GM12873 (cell line): ENCODE results near the gene TMPRSS11E.

Experiments used
- TF ChIP-seq, protein P1 (sequence below): IDR thresholded peaks from 2 replicates; pipeline ENCODE4 v1.5.1; 2012; ENCODE audit warnings: low read depth, mild to moderate bottlenecking, moderate library complexity, low read length, control low read depth; ENCODE audit not compliant: insufficient read depth; ENCODE audit errors: missing control alignments

TMPRSS11E gene

DNA sequence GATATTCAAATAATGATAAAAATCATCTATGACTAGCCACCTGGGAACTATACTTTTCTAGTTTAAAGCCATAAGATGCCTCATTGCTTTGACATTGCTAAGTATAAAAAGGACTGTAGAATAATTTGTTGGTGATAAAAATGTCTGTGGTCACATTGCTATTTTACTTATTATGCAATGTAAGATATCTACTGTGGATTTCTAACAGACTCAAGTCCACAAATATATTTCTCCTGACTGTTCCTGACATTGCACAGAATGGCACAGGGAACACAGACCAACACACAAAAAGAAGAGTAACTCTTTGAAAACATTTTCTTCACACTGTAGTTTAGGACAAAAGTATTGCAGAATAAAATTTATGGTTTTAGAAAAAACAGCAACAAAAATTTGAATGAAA, 2.2 kb upstream of the TMPRSS11E start:
- TF ChIP-seq, protein P1, sequence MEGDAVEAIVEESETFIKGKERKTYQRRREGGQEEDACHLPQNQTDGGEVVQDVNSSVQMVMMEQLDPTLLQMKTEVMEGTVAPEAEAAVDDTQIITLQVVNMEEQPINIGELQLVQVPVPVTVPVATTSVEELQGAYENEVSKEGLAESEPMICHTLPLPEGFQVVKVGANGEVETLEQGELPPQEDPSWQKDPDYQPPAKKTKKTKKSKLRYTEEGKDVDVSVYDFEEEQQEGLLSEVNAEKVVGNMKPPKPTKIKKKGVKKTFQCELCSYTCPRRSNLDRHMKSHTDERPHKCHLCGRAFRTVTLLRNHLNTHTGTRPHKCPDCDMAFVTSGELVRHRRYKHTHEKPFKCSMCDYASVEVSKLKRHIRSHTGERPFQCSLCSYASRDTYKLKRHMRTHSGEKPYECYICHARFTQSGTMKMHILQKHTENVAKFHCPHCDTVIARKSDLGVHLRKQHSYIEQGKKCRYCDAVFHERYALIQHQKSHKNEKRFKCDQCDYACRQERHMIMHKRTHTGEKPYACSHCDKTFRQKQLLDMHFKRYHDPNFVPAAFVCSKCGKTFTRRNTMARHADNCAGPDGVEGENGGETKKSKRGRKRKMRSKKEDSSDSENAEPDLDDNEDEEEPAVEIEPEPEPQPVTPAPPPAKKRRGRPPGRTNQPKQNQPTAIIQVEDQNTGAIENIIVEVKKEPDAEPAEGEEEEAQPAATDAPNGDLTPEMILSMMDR = no peak

- TF ChIP-seq, protein P1 = no peak
Measured at GRCh38 chr4:68451246-68452211, 4.3 kb downstream of the TMPRSS11E start.

GRCh38 chr4:68460085-68460484, 12.8 kb downstream of the TMPRSS11E start:
- TF ChIP-seq, protein P1 = no peak

- TF ChIP-seq, protein P1 = no peak
Measured at GRCh38 chr4:68461790-68462189, 14.5 kb downstream of the TMPRSS11E start.

DNA sequence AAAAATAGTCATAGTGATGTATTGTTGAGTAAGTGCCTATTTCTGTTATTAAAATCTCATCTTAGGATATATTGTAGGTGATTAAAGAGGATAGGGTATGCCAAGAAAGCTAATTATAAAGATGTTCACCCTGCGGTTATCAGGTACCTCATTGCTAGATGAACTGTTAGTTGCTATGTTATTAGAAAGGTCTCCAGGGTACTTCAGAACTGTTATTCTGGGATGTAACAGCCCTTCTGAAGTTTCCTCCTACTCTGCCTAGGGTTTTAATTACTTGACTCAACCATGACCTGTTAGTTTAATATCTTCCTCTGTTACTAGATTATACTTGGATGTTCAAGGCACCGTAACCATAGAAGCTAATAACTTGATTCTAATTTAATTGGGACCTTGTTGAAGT, 15.4 kb downstream of the TMPRSS11E start:
- TF ChIP-seq, protein P1 = no peak

DNA sequence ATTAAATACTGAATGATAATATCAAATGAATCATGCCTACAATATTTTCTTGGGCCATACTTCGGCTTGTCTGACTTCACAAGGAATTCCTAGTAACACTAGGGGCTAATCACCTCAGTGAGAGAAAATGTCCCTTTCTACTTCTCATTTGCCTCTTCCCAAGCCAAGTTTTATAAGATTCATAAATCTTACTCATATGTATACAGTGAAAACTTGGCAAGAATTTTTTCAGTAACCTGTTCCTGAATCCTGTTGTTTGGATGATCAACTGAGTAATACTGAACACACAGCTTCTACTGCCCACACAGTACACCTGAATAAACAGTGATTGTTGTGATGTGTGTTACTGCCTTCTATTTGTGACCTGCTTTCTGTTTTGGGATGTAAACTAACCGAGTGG, 16.5 kb downstream of the TMPRSS11E start:
- TF ChIP-seq, protein P1 = no peak

DNA sequence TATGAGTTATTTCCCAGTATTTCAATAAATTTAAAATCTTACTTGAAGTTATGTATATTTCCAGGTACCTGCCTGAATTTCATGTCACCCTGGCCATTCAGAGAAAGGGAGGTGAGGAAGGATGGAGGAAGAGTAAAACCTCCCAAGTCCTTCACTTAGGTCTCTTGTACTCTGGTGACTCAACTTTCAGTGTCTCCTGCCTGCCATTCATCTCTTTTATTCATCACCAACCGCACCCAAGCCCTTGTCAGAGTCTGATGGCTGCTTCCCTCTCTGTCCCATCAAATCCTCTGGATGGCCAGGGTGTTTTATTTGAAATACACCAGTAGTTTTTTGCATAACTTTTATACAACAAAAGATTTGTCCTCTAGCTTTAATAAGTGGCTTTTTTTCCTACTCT, 17.8 kb downstream of the TMPRSS11E start:
- TF ChIP-seq, protein P1 = no peak
